Left kidney (tissue), 2 donors: Measurements from ENCODE around the gene DNAH8. TPM values are rescaled to one million over a fixed set of nuclear protein-coding genes. Genes with fewer than 3 reads are reported as not detected.
A peak's percentile ranks its signal among the peaks of the same experiment; 100 is the strongest.

ENCODE experiments used
- DNase-seq: peaks from one replicate; pipeline ENCODE4 v3.0.0-alpha.2; 2013
- polyA plus RNA-seq: library from polyadenylated mRNA; unstranded; fragments of 120-200 nt; gene quantifications from one replicate; pipeline ENCODE4 v1.2.1, GENCODE V29; 2013; ENCODE audit not compliant: insufficient read length

Gene DNAH8
- polyA plus RNA-seq, 1 donor, result 0.90 TPM

GRCh38 chr6:38974389-38975151 lies 259.5 kb downstream of the DNAH8 start:
- no peak for DNase-seq

- DNase-seq, result no peak
These were observed 260.5 kb downstream of the DNAH8 start for GRCh38 chr6:38975621-38976049.

GRCh38 chr6:38976051-38976450 lies 260.9 kb downstream of the DNAH8 start:
- no peak for DNase-seq

GRCh38 chr6:38976801-38977500 lies 261.8 kb downstream of the DNAH8 start:
- DNase-seq, result no peak

- DNase-seq, result no peak
These were observed 263.1 kb downstream of the DNAH8 start for GRCh38 chr6:38978139-38978704.

- DNase-seq, result no peak
These were observed 267.4 kb downstream of the DNAH8 start for GRCh38 chr6:38982470-38982869.

- peak; percentile 4 for DNase-seq
These were observed 269.6 kb downstream of the DNAH8 start for GRCh38 chr6:38984723-38985122.

GRCh38 chr6:38985839-38986238 lies 270.7 kb downstream of the DNAH8 start:
- no peak for DNase-seq

- DNase-seq, result no peak
These were observed 272.4 kb downstream of the DNAH8 start for GRCh38 chr6:38987503-38987902.

- no peak for DNase-seq
These were observed 273.8 kb downstream of the DNAH8 start for GRCh38 chr6:38988736-38989449.

- no peak for DNase-seq
These were observed 275.4 kb downstream of the DNAH8 start for GRCh38 chr6:38990475-38990874.

GRCh38 chr6:38996676-38997075 lies 281.6 kb downstream of the DNAH8 start:
- DNase-seq, result no peak

GRCh38 chr6:38997128-38997761 lies 282.1 kb downstream of the DNAH8 start:
- peak; percentile 33 for DNase-seq

GRCh38 chr6:39003072-39003471 lies 288.0 kb downstream of the DNAH8 start:
- DNase-seq, result no peak

GRCh38 chr6:39003492-39003891 lies 288.4 kb downstream of the DNAH8 start:
- DNase-seq, result no peak

- DNase-seq, result no peak
These were observed 289.7 kb downstream of the DNAH8 start for GRCh38 chr6:39004801-39005200.

GRCh38 chr6:39005774-39006173 lies 290.7 kb downstream of the DNAH8 start:
- DNase-seq, result no peak

- DNase-seq, result no peak
These were observed 292.5 kb downstream of the DNAH8 start for GRCh38 chr6:39007575-39007974.

GRCh38 chr6:39008737-39009136 lies 293.6 kb downstream of the DNAH8 start:
- DNase-seq, result no peak

- DNase-seq, result no peak
These were observed 294.4 kb downstream of the DNAH8 start for GRCh38 chr6:39009476-39009875.

- DNase-seq, result no peak
These were observed 301.9 kb downstream of the DNAH8 start for GRCh38 chr6:39016839-39017546.

- no peak for DNase-seq
These were observed 302.4 kb downstream of the DNAH8 start for GRCh38 chr6:39017547-39017880.
